Measurements from ENCODE around the gene PRPF19. TPM values are rescaled to one million over a fixed set of nuclear protein-coding genes. Genes with fewer than 3 reads are reported as not detected.

PRPF19 gene
- total RNA-seq, 1 experiment from 2014 or later = 116 TPM

- ChIA-PET POLR2A (no interaction called here), CTCF (interaction anchor here (1.1 to 7.9 kb wide), 3 partner anchors 19 to 31 kb away, joined by 3 to 44 read pairs (median 13); no protein-coding TSS in a partner anchor)
- no peak overlapping the region for H3K4me3 Mint-ChIP-seq
- peaks cover 8% of the 10 kb centered on the region for H3K4me1 Mint-ChIP-seq
- H3K36me3 Mint-ChIP-seq = no peaks in the 10 kb centered on the region
- no peaks in the 10 kb centered on the region for H3K27me3 Mint-ChIP-seq (ENCODE audit: low read depth)
- ATAC-seq (no peak), DNase-seq (ENCODE audit: low spot score) (no peak)
- no peaks in the 10 kb centered on the region for H3K9me3 Mint-ChIP-seq
- TF ChIP-seq NFYB (CRISPR knock-in tag; conservative IDR thresholded peaks at IDR 0.05; ENCODE audit: low read depth) (no peak), SOX15 (CRISPR knock-in tag; IDR thresholded peaks at IDR 0.05) (no peak), NR2C2 (CRISPR knock-in tag; IDR thresholded peaks at IDR 0.05) (no peak), E2F4 (CRISPR knock-in tag; IDR thresholded peaks at IDR 0.05; ENCODE audit: borderline replicate concordance, low read depth) (no peak), PRDM15 (CRISPR knock-in tag; IDR thresholded peaks at IDR 0.05) (no peak), OVOL2 (CRISPR knock-in tag; IDR thresholded peaks at IDR 0.05; ENCODE audit: borderline replicate concordance) (no peak), ZNF423 (CRISPR knock-in tag; IDR thresholded peaks at IDR 0.05) (no peak), ATF3 (CRISPR knock-in tag; conservative IDR thresholded peaks at IDR 0.05) (no peak), EMX1 (CRISPR knock-in tag; IDR thresholded peaks at IDR 0.05) (no peak), USF1 (CRISPR knock-in tag; IDR thresholded peaks at IDR 0.05) (no peak), ZNF219 (CRISPR knock-in tag; IDR thresholded peaks at IDR 0.05; ENCODE audit: borderline replicate concordance) (no peak), ATF6 (CRISPR knock-in tag; IDR thresholded peaks at IDR 0.05) (no peak), HMGXB4 (CRISPR knock-in tag; IDR thresholded peaks at IDR 0.05) (no peak), ZMAT4 (CRISPR knock-in tag; IDR thresholded peaks at IDR 0.05) (no peak), SMAD3 (CRISPR knock-in tag; IDR thresholded peaks at IDR 0.05; ENCODE audit: borderline replicate concordance) (no peak), NR3C1 (CRISPR knock-in tag; conservative IDR thresholded peaks at IDR 0.05; ENCODE audit: low read depth) (no peak), CTCF (IDR thresholded peaks at IDR 0.05) (no peak), USF2 (CRISPR knock-in tag; IDR thresholded peaks at IDR 0.05) (no peak), JAZF1 (CRISPR knock-in tag; IDR thresholded peaks at IDR 0.05) (no peak)
- H3K27ac Mint-ChIP-seq = no peak overlapping the region
Observed at GRCh38 chr11:60868682-60869450, 37.5 kb downstream of the PRPF19 start.
